Bronchial epithelial cell (primary cell): ENCODE data around the gene PTPN23. TPM values are rescaled to one million over a fixed set of nuclear protein-coding genes. Genes with fewer than 3 reads are reported as not detected.

Source experiments
- DNase-seq: peaks from one replicate; pipeline ENCODE4 v3.0.0-alpha.2; 2010; ENCODE audit warnings: low read depth
- FAIRE-seq: peaks from 2 replicates; lab custom pipeline; 2011; peaks lifted over from hg19 to GRCh38; lab: Jason Lieb, UNC
- H3K27me3 ChIP-seq: 2 replicates; pipeline ENCODE4 v1.5.1; 2011; ENCODE audit warnings: low read length; ENCODE audit not compliant: control insufficient read depth, insufficient read depth
- H3K36me3 ChIP-seq: 2 replicates; pipeline ENCODE4 v1.5.1; 2011; ENCODE audit warnings: low read length; ENCODE audit not compliant: control insufficient read depth, insufficient read depth
- H3K4me3 ChIP-seq: 2 replicates; pipeline ENCODE4 v1.5.1; 2011; ENCODE audit warnings: mild to moderate bottlenecking, low read depth, low read length, control low read depth
- CTCF ChIP-seq: IDR thresholded peaks from 2 replicates; pipeline ENCODE4 v1.5.1; 2011; ENCODE audit warnings: mild to moderate bottlenecking, moderate library complexity, low read length, control low read depth, inconsistent platforms; ENCODE audit not compliant: insufficient read depth, severe bottlenecking
- total RNA-seq: library from RNA; depleted of rRNA; stranded (reverse); fragments of >200 nt; gene quantifications from 2 replicates; pipeline ENCODE4 v1.2.1, GENCODE V29; 2014

PTPN23 gene
- total RNA-seq, 1 donor from 2014 or later: 12.6 TPM

- no peak for DNase-seq
- peaks cover 22% of the 10 kb centered on the region for H3K36me3 ChIP-seq
- no peak overlapping the region for H3K4me3 ChIP-seq
- TF ChIP-seq CTCF: no peak
- no peaks in the 10 kb centered on the region for H3K27me3 ChIP-seq
- no peak for FAIRE-seq
Measured at GRCh38 chr3:47425959-47426358, 45.1 kb downstream of the PTPN23 start.

- no peak overlapping the region for H3K4me3 ChIP-seq
- H3K36me3 ChIP-seq: peaks cover 19% of the 10 kb centered on the region
- no peak for TF ChIP-seq CTCF
- FAIRE-seq (peak; percentile 50), DNase-seq (no peak)
- no peaks in the 10 kb centered on the region for H3K27me3 ChIP-seq
Measured at GRCh38 chr3:47427866-47428265, 47.0 kb downstream of the PTPN23 start.

- H3K27me3 ChIP-seq: no peaks in the 10 kb centered on the region
- no peak for DNase-seq
- H3K36me3 ChIP-seq: peaks cover 20% of the 10 kb centered on the region
- TF ChIP-seq CTCF: no peak
- FAIRE-seq: no peak
- no peak overlapping the region for H3K4me3 ChIP-seq
Measured at GRCh38 chr3:47428662-47429061, 47.8 kb downstream of the PTPN23 start.

GRCh38 chr3:47429476-47430270 is 48.9 kb downstream of the PTPN23 start:
- DNase-seq (no peak), FAIRE-seq (peak; percentile 88)
- Histone ChIP-seq H3K4me3 (no peak overlapping the region), H3K27me3 (no peaks in the 10 kb centered on the region), H3K36me3 (peaks cover 23% of the 10 kb centered on the region)
- TF ChIP-seq CTCF: no peak

- no peak overlapping the region for H3K4me3 ChIP-seq
- FAIRE-seq: peak; percentile 7
- no peaks in the 10 kb centered on the region for H3K27me3 ChIP-seq
- TF ChIP-seq CTCF: no peak
- H3K36me3 ChIP-seq: peaks cover 24% of the 10 kb centered on the region
- DNase-seq: no peak
Measured at GRCh38 chr3:47430606-47431005, 49.8 kb downstream of the PTPN23 start.
